ENCODE data around the gene IL31RA.

The IL31RA gene

GRCh38 chr5:55858104-55858503 is 6.9 kb downstream of the IL31RA start:
- H2AFZ ChIP-seq (ENCODE audit: low read depth, low read length): no peak overlapping the region
- no peaks in the 10 kb centered on the region for H3K27me3 ChIP-seq (ENCODE audit: insufficient read depth, low read length, poor library complexity)
- H3K79me2 ChIP-seq (ENCODE audit: insufficient read depth, low read length): no peaks in the 10 kb centered on the region
- TF ChIP-seq CTCF (IDR thresholded peaks at IDR 0.05; ENCODE audit: borderline replicate concordance, extremely low read depth, low read length, poor library complexity, severe bottlenecking) (no peak), EZH2 (IDR thresholded peaks at IDR 0.05; ENCODE audit: borderline replicate concordance, low read depth, low read length, severe bottlenecking) (no peak)
- H3K4me2 ChIP-seq (ENCODE audit: insufficient read depth, low read length): no peak overlapping the region
- H3K9me3 ChIP-seq (ENCODE audit: insufficient read depth, low read length, severe bottlenecking): no peaks in the 10 kb centered on the region
- H3K4me3 ChIP-seq (ENCODE audit: low read depth in 1 of 2, low read length in 2 of 2): no peak overlapping the region
- DNase-seq (no peak), ATAC-seq (ENCODE audit: insufficient read depth, low read depth) (no peak)
- H3K36me3 ChIP-seq (ENCODE audit: insufficient read depth, low read length): no peaks in the 10 kb centered on the region
- no peak overlapping the region for H3K27ac ChIP-seq (ENCODE audit: low read length)
- H3K9ac ChIP-seq (ENCODE audit: low read depth, low read length): no peak overlapping the region
- H3K4me1 ChIP-seq (ENCODE audit: insufficient read depth, low read length): peaks cover 39% of the 10 kb centered on the region
- H4K20me1 ChIP-seq (ENCODE audit: insufficient read depth, low read length): no peaks in the 10 kb centered on the region

- H3K9me3 ChIP-seq (ENCODE audit: insufficient read depth, low read length, severe bottlenecking): no peaks in the 10 kb centered on the region
- no peak overlapping the region for H3K9ac ChIP-seq (ENCODE audit: low read depth, low read length)
- no peaks in the 10 kb centered on the region for H3K36me3 ChIP-seq (ENCODE audit: insufficient read depth, low read length)
- ATAC-seq (ENCODE audit: insufficient read depth, low read depth): no peak
- no peaks in the 10 kb centered on the region for H4K20me1 ChIP-seq (ENCODE audit: insufficient read depth, low read length)
- TF ChIP-seq CTCF (IDR thresholded peaks at IDR 0.05; ENCODE audit: borderline replicate concordance, extremely low read depth, low read length, poor library complexity, severe bottlenecking) (no peak), EZH2 (IDR thresholded peaks at IDR 0.05; ENCODE audit: borderline replicate concordance, low read depth, low read length, severe bottlenecking) (no peak)
- H3K4me1 ChIP-seq (ENCODE audit: insufficient read depth, low read length): peaks cover 36% of the 10 kb centered on the region
- H3K27me3 ChIP-seq (ENCODE audit: insufficient read depth, low read length, poor library complexity): no peaks in the 10 kb centered on the region
- H3K79me2 ChIP-seq (ENCODE audit: insufficient read depth, low read length): no peaks in the 10 kb centered on the region
- DNase-seq: no peak
- H3K4me2 ChIP-seq (ENCODE audit: insufficient read depth, low read length): no peak overlapping the region
- H3K27ac ChIP-seq (ENCODE audit: low read length): no peak overlapping the region
- H2AFZ ChIP-seq (ENCODE audit: low read depth, low read length): no peak overlapping the region
- H3K4me3 ChIP-seq (ENCODE audit: low read depth in 1 of 2, low read length in 2 of 2): no peak overlapping the region
These were observed 9.1 kb downstream of the IL31RA start for GRCh38 chr5:55860288-55860687.

- peaks cover 36% of the 10 kb centered on the region for H3K4me1 ChIP-seq (ENCODE audit: insufficient read depth, low read length)
- H3K9ac ChIP-seq (ENCODE audit: low read depth, low read length): no peak overlapping the region
- no peak for TF ChIP-seq EZH2 (IDR thresholded peaks at IDR 0.05; ENCODE audit: borderline replicate concordance, low read depth, low read length, severe bottlenecking)
- TF ChIP-seq CTCF (IDR thresholded peaks at IDR 0.05; ENCODE audit: borderline replicate concordance, extremely low read depth, low read length, poor library complexity, severe bottlenecking): no peak
- H3K79me2 ChIP-seq (ENCODE audit: insufficient read depth, low read length): no peaks in the 10 kb centered on the region
- H3K9me3 ChIP-seq (ENCODE audit: insufficient read depth, low read length, severe bottlenecking): no peaks in the 10 kb centered on the region
- no peak overlapping the region for H3K4me3 ChIP-seq (ENCODE audit: low read depth in 1 of 2, low read length in 2 of 2)
- H4K20me1 ChIP-seq (ENCODE audit: insufficient read depth, low read length): no peaks in the 10 kb centered on the region
- no peaks in the 10 kb centered on the region for H3K36me3 ChIP-seq (ENCODE audit: insufficient read depth, low read length)
- H3K27me3 ChIP-seq (ENCODE audit: insufficient read depth, low read length, poor library complexity): no peaks in the 10 kb centered on the region
- ATAC-seq (ENCODE audit: insufficient read depth, low read depth) (no peak), DNase-seq (no peak)
- no peak overlapping the region for H2AFZ ChIP-seq (ENCODE audit: low read depth, low read length)
- H3K4me2 ChIP-seq (ENCODE audit: insufficient read depth, low read length): no peak overlapping the region
- no peak overlapping the region for H3K27ac ChIP-seq (ENCODE audit: low read length)
These were observed 9.6 kb downstream of the IL31RA start for GRCh38 chr5:55860709-55861108.

Measured in DND-41 (cell line).